AG10803 (cell line): ENCODE data around the gene SLC46A1.

ENCODE experiments used
- DNase-seq: peaks from one replicate; pipeline ENCODE4 v3.0.0; 2010; ENCODE audit warnings: low read depth
- H3K4me3 ChIP-seq: 2 replicates; pipeline ENCODE4 v1.5.1; 2011; ENCODE audit warnings: mild to moderate bottlenecking, low read length, control low read depth
- TF ChIP-seq, protein P1 (sequence below): conservative IDR thresholded peaks from 2 replicates; pipeline ENCODE4 v1.5.1; 2011; ENCODE audit warnings: mild to moderate bottlenecking, low read length, control low read depth, inconsistent platforms

Gene SLC46A1

DNA sequence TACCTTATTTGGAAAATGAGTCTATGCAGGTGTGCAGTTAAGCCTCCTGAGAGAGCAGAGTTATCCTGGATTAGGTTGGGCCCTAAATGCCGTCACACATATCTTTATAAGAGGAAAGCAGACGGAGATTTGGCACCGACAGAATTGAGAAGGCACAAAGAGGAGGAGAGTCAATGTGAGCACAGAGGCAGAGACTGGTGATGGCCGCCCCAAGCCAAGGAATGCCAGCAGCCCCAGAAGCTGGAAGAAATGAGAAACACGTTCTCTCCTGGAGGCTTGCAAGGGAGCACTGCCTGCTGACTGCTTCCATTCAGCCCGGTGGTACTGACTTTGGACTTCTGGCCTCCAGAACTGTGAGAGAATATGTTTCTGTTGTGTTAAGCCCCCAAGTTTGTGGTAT, 3.2 kb downstream of the SLC46A1 start:
- no peak overlapping the region for H3K4me3 ChIP-seq
- no peak for DNase-seq
- TF ChIP-seq, protein P1, sequence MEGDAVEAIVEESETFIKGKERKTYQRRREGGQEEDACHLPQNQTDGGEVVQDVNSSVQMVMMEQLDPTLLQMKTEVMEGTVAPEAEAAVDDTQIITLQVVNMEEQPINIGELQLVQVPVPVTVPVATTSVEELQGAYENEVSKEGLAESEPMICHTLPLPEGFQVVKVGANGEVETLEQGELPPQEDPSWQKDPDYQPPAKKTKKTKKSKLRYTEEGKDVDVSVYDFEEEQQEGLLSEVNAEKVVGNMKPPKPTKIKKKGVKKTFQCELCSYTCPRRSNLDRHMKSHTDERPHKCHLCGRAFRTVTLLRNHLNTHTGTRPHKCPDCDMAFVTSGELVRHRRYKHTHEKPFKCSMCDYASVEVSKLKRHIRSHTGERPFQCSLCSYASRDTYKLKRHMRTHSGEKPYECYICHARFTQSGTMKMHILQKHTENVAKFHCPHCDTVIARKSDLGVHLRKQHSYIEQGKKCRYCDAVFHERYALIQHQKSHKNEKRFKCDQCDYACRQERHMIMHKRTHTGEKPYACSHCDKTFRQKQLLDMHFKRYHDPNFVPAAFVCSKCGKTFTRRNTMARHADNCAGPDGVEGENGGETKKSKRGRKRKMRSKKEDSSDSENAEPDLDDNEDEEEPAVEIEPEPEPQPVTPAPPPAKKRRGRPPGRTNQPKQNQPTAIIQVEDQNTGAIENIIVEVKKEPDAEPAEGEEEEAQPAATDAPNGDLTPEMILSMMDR = no peak

DNA sequence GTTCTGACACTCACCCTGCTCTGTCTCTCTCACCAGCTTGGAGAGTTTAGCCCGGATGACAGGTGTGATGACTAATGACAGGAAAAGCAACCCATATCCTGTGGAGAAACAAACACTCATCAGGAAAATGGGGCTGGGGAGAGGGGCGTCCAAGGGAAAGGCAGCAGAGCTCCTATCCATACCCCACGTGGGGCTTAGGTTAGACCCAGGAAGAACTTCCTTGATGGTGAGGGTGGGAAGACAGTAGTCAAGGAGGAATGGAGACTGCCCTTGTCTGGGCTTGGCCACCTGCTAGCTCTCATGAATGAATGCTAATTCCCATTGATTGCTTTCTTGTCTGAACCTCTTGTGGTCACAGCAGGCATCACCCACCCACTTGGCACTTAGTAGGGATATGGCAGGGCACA, 3.8 kb downstream of the SLC46A1 start:
- TF ChIP-seq, protein P1 = no peak
- no peak overlapping the region for H3K4me3 ChIP-seq
- DNase-seq = no peak

DNA sequence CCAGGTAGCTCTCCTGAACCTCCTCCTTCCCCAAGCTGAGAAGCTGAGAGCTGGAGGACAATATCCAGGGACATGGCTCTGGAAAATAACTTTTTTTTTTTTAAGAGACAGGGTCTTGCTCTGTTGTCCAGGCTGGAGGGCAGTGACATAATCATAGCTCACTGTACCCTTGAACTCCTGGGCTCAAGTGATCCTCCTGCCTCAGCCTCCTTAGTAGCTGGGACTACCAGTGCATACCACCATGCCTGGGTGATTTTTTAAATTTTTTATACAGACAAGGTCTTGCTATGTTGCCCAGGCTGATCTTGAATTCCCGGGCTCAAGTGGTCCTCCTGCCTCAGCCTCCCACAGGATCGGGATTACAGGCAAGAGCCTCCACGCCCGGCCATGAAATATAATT, 6.2 kb downstream of the SLC46A1 start:
- H3K4me3 ChIP-seq = no peak overlapping the region
- TF ChIP-seq, protein P1 = no peak
- no peak for DNase-seq

DNA sequence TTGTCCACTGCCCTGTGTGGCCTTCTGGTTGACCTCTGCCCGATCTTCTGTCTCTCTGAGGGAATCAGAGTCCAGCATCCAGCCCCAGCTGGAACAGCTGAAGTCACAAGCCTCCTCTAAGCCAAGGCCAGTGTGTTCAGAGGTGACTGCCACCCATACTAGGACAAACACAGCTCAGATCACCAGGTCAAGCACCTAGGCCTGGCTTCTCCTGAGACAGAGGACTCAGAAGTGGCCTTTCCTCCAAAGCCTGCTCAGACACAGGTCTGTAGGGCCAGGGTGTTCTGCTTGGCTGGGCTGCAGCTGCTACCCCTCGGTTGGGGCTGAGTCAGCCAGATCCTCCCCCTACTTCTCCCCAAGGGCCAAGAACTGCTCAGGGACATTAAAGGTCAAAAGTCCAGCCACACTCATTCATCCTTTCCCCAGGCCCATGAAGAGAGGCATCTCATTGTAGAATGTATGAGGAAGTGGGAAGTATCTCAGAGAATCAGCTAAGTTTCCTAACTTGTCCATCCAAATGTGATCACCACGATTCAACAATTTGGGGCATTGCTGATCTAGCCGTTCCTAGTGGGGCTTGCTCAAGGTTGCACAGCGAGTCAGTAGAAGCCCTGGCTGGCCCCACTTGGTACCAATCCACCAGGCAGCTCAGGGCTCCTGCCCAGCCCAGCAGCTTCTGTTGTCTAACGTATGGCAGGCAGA, 7.6 kb downstream of the SLC46A1 start:
- TF ChIP-seq, protein P1 = no peak
- DNase-seq = no peak

DNA sequence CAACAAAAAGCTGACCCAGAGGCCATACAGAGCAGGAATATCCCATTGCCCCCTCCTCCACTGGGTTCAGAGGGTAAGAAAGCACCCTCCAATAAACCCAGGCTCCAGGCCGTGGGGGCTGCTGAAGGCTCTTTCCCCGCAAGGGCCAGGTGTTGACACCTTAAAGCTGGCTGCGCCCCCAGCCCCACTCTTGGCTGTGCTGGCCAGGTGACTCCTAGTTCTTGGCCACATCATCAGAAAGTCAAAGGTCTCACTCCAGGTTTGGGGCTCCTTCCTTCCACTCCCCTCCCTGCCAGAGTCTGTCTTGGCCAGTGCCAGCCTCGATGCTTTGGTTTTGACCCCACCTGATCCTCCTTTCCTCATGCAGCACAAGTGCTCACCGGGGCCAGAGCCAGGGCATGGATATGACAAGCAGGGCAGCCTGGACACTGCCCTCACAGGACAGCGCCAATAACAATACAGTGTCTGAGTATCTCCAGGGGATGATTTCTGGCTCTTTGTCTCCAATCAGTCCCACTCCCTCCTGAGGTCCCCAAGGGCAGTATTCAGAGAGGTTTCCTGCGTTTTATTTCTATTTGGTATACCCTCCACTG, 8.2 kb downstream of the SLC46A1 start:
- no peak for DNase-seq
- TF ChIP-seq, protein P1 = no peak
- no peak overlapping the region for H3K4me3 ChIP-seq

More for the DNA sequence above, 7.6 kb downstream of the SLC46A1 start:
- no peak overlapping the region for H3K4me3 ChIP-seq

DNA sequence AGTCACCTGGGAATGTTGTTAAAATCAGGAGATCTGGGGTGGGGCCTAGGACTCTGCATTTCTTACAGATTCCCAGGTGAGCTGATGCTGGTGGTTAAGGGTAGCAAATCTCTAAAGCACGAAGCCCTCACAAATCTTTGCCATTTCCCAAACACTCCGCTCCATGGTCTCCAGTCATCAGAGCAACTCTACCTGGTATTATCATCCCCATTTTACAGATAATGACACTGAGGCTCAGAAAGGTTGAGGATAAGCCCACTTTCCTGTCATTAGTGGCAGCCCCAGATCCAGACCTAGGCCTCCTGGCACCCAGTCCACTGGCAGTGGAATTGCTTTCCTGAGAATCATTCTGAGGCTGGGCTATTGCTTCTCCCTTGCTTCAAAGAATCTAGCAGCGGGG, 8.7 kb downstream of the SLC46A1 start:
- H3K4me3 ChIP-seq = no peak overlapping the region
- TF ChIP-seq, protein P1 = no peak
- DNase-seq = no peak

DNA sequence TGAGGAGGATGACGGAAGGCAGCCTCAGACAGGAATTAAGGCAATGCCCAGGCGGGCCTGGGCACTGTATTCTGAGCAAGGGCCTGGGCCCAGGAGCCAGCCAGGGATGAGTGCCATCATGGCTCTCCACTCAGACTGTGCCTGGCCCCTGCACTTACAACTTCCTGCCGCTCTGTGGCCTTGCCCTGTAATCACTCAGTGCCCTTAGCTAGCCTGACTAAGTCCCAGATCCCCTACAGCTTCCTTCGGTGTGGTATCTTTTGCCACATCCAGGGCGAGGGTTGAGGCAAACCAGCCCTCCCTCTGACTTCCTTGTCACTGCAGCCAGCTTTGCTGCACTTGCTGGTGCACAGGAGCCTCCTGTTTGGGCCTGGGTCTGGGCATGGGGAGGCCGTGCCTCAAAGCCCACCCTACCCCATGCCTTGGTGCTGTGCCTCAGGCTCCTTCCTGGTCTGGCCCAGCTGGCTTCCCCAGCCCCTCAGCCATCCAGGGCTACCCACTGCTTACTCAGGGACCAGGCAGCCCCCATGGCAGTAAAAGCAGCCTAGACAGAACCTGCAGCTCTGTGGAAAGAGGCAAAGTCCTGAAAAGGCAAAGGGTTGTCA, 9.3 kb downstream of the SLC46A1 start:
- TF ChIP-seq, protein P1 = no peak
- H3K4me3 ChIP-seq = no peak overlapping the region
- no peak for DNase-seq
